Osteocyte (in vitro differentiated cells): ENCODE measurements around the gene KIAA1217. TPM values are rescaled to one million over a fixed set of nuclear protein-coding genes. Genes with fewer than 3 reads are reported as not detected.
"Not testable (repeated sequence)": the region's sequence is repeated elsewhere in the genome, so short reads cannot be mapped to it uniquely, and the experiment has no call there.

Experiments
- DNase-seq: peaks from one replicate; pipeline ENCODE4 v3.0.0; 2021; ENCODE audit warnings: mixed read lengths; ENCODE audit not compliant: unreplicated experiment; ENCODE audit errors: extremely low spot score
- H3K27ac Mint-ChIP-seq: one replicate; pipeline ENCODE4 v1.8.0; 2021; ENCODE audit warnings: mild to moderate bottlenecking, mixed read lengths; ENCODE audit not compliant: unreplicated experiment
- H3K27me3 Mint-ChIP-seq: one replicate; pipeline ENCODE4 v1.8.0; 2021; ENCODE audit warnings: mixed read lengths; ENCODE audit not compliant: unreplicated experiment
- H3K36me3 Mint-ChIP-seq: one replicate; pipeline ENCODE4 v1.8.0; 2021; ENCODE audit warnings: mixed read lengths; ENCODE audit not compliant: unreplicated experiment
- H3K4me1 Mint-ChIP-seq: one replicate; pipeline ENCODE4 v1.8.0; 2021; ENCODE audit warnings: mixed read lengths; ENCODE audit not compliant: unreplicated experiment
- H3K4me3 Mint-ChIP-seq: one replicate; pipeline ENCODE4 v1.8.0; 2021; ENCODE audit warnings: mild to moderate bottlenecking, moderate library complexity, mixed read lengths; ENCODE audit not compliant: unreplicated experiment
- H3K9me3 Mint-ChIP-seq: one replicate; pipeline ENCODE4 v1.8.0; 2021; ENCODE audit warnings: mixed read lengths; ENCODE audit not compliant: unreplicated experiment
- total RNA-seq: library from RNA; stranded (reverse); gene quantifications from 2 replicates; pipeline ENCODE4 v1.2.1, GENCODE V29; 2021
- TF ChIP-seq, protein P1 (sequence below): fragments of 200-600 bp; sonication (generic); IDR thresholded peaks from 2 replicates; pipeline ENCODE4 v1.5.0; 2021; ENCODE audit warnings: antibody characterized with exemption, mild to moderate bottlenecking, moderate library complexity

KIAA1217 gene
- total RNA-seq, 1 donor from 2014 or later = 2.8 TPM

DNA sequence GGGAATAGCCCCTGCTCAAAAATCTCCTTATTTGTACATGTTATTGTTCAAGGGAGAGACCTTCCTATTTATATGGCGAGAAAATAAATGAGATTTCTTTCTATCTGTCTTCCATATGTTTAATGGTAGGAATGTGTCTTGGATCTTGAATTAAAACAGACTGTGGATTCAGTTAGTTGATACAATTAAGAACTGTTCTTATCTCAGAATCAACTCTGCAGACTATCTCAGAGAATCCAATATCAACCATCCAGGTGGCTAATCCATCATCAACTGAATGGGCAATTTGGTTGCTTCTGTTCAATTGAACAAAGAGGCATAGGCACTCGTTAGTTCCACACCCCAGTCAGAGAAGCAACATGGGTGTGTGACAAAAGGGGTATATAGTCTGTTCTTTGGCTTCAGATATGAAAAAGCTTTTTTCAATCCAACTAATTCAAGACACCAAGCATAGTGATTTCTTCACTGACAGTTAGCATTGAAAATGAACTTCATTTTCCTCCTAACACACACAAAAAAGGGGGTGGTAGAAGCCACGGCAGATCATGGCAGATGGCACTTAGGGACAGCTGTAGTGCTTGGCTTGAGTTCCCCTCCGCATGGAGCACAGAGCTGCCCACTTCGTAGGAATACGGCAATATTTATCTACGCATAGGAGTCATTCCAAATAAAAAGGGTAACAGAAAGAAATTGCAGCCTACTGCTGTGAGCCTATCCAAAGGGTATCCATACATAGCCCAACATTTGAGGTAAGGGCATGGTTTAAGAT is 135.9 kb downstream of the KIAA1217 start:
- peak; percentile 19 for DNase-seq
- no peaks in the 10 kb centered on the region for H3K9me3 Mint-ChIP-seq
- TF ChIP-seq, protein P1, sequence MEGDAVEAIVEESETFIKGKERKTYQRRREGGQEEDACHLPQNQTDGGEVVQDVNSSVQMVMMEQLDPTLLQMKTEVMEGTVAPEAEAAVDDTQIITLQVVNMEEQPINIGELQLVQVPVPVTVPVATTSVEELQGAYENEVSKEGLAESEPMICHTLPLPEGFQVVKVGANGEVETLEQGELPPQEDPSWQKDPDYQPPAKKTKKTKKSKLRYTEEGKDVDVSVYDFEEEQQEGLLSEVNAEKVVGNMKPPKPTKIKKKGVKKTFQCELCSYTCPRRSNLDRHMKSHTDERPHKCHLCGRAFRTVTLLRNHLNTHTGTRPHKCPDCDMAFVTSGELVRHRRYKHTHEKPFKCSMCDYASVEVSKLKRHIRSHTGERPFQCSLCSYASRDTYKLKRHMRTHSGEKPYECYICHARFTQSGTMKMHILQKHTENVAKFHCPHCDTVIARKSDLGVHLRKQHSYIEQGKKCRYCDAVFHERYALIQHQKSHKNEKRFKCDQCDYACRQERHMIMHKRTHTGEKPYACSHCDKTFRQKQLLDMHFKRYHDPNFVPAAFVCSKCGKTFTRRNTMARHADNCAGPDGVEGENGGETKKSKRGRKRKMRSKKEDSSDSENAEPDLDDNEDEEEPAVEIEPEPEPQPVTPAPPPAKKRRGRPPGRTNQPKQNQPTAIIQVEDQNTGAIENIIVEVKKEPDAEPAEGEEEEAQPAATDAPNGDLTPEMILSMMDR = no peak
- H3K27ac Mint-ChIP-seq = no peak overlapping the region
- H3K27me3 Mint-ChIP-seq = peaks cover 3% of the 10 kb centered on the region
- H3K4me1 Mint-ChIP-seq = peaks cover 3% of the 10 kb centered on the region
- H3K4me3 Mint-ChIP-seq = no peak overlapping the region
- H3K36me3 Mint-ChIP-seq = no peaks in the 10 kb centered on the region

DNA sequence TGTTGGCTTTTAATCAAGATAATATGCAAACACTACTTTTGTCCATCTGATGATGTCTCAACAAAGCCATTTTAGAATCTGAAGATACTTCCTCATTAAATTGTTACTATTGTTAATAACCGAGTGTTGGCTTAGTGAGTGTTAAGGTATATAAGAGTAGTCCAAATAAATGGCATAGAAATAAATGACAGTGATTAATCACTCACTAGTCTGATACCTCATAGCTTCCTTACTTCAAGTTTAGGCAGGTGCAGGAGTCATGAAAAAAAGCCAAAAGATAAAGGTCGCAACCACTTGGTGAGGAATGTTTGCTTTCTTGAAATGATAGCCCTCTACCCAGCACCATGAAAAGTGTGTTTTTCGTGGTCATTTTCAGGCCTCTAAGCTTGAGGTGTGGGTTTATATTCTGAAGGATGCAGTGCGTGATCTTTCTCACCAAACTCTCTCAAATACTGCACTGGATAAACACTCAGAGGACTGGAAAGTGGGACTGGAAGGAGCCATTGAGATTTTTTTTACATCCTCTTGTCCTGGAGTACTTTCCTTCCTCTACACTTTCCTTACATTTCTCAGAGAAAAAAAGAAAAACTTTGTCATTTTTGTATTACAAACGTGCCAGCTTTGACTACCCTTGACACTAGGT is 138.1 kb downstream of the KIAA1217 start:
- Mint-ChIP-seq H3K27ac (no peak overlapping the region), H3K4me3 (no peak overlapping the region), H3K27me3 (peaks cover 3% of the 10 kb centered on the region), H3K9me3 (no peaks in the 10 kb centered on the region), H3K36me3 (no peaks in the 10 kb centered on the region), H3K4me1 (peaks cover 3% of the 10 kb centered on the region)
- no peak for DNase-seq
- TF ChIP-seq, protein P1 = no peak

GRCh38 chr10:24349379-24350001 is 140.6 kb downstream of the KIAA1217 start:
- Mint-ChIP-seq H3K4me3 (no peak overlapping the region), H3K27me3 (peaks cover 3% of the 10 kb centered on the region), H3K36me3 (no peaks in the 10 kb centered on the region), H3K4me1 (peaks cover 3% of the 10 kb centered on the region), H3K27ac (no peak overlapping the region), H3K9me3 (no peaks in the 10 kb centered on the region)
- TF ChIP-seq, protein P1 = no peak
- DNase-seq = no peak

DNA sequence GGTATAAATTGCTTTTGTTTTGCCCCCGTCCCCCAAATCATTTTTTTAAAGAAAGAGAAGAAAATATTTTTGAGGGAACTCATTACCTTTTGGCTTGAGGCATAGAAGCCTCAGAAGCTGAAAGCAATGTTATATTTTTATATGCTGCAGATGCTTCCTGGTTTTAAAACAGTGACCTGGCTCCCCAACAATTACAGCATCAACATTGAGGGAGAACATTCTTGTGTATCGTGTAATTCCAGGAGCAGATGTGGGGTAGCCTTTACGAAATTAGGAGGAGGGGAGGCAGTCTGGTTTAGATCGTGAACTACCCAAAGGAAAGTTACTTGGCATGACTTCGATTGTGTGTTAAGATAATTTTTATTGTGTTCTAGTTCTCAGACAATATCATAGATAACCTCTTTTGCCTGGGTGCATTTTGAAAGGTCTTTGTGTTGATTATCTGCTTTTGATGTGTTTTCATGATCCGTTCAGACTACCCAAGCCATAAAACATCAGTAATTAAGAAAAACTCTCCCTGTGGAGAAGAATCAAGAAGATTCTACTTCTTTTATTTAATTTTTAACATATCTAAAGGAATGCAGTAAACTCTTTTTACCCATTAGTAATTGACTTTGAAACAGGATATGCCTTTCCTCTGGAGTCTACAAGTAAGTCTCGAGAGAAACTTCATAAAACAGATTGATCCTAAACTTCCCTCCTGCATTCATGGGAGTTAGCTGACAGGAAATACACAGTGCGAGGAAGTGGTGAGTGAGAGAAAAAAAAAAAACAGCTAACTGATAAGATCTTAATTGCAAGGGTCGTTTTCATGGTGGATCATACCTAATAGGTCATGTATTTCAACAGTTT is 141.4 kb downstream of the KIAA1217 start:
- Mint-ChIP-seq H3K36me3 (no peaks in the 10 kb centered on the region), H3K4me1 (peaks cover 3% of the 10 kb centered on the region), H3K9me3 (no peaks in the 10 kb centered on the region), H3K27ac (no peak overlapping the region), H3K4me3 (no peak overlapping the region), H3K27me3 (no peaks in the 10 kb centered on the region)
- no peak for DNase-seq
- TF ChIP-seq, protein P1 = no peak

DNA sequence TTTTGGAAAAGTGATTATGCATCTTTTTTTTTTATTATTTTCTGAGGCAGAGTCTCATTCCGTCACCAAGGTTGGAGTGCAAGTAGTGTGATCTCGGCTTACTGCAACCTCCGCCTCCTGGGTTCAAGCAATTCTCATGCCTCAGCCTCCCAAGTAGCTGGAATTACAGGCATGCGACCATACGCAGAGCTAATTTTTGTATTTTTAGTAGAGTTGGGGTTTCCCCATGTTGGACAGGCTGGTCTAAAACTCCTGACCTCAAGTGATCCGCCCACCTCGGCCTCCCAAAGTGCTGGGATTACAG is 141.9 kb downstream of the KIAA1217 start:
- H3K4me1 Mint-ChIP-seq, H3K9me3 Mint-ChIP-seq, H3K27ac Mint-ChIP-seq, H3K27me3 Mint-ChIP-seq, H3K4me3 Mint-ChIP-seq, DNase-seq, H3K36me3 Mint-ChIP-seq: not testable (repeated sequence)
